NCI-H2107 treated with DMSO at 0.1 percent for 48 hours (cell line): ENCODE data around the gene ACP4.
A peak's percentile ranks its signal among the peaks of the same experiment; 100 is the strongest.
"Not testable (repeated sequence)": the region's sequence is repeated elsewhere in the genome, so short reads cannot be mapped to it uniquely, and the experiment has no call there.

Experiments
- DNase-seq: peaks from one replicate; lab custom pipeline; 2025; ENCODE audit not compliant: unreplicated experiment; lab: John Stamatoyannopoulos, UW

ACP4 gene

DNA sequence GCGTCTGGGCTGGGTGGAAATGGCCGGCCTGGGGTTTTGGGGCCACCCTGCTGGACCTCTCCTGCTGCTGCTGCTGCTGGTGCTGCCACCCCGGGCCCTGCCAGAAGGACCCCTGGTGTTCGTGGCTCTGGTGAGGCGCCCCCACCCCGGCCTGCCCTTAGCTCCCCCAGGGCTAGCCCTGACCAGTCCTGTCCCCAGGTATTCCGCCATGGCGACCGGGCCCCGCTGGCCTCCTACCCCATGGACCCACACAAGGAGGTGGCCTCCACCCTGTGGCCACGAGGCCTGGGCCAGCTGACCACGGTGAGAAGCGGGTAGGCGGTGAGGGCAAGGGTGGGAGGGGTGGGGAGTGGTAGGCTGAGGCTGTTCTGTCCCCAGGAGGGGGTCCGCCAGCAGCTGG is at the start of gene ACP4:
TSS of gene ACP4 (plus strand) at position 20 of the 400 bp plus-strand sequence. CDS start at position 20, 0 bp downstream.
- DNase-seq: no peak

DNA sequence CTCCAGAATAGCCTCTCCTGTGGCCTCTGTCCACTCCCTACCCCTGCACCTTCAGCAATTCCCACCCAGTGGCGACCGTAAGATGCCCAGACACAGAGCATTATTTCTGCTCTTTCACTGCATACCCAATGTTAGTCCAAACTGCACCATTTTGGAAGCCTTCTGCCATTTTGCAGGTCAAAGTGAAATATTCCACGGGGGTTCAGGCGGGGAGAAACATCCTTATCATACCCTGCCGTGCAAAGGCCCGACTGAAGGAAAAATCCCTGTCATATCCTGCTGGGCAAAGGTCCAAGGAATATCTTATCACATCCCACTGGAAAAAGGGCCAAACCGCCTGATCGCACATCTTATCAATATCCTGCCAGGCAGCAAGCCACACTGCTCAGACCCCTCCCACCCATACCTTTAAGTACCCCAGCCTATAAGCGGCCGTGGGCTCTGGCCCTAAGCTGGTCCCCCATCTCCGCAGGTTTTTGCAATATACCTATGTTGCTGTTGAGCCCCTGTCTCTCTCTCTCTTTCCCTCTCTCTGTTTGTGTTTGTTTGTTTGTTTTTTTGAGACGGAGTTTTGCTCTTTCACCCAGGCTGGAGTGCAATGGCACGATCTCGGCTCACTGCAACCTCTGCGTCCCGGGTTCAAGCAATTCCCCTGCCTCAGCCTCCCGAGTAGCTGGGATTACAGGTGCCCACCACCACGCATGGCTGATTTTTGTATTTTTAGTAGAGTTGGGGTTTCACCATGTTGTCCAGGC is 48.9 kb upstream of the ACP4 start:
- DNase-seq: no peak

GRCh38 chr19:50743537-50743936 is 46.7 kb upstream of the ACP4 start:
- no peak for DNase-seq

GRCh38 chr19:50745221-50745620 is 45.0 kb upstream of the ACP4 start:
- no peak for DNase-seq

GRCh38 chr19:50747141-50747540 is 43.1 kb upstream of the ACP4 start:
- not testable (repeated sequence) for DNase-seq

GRCh38 chr19:50749490-50749889 is 40.7 kb upstream of the ACP4 start:
- DNase-seq: no peak

- DNase-seq: peak; percentile 4
Observed at GRCh38 chr19:50750010-50750409, 40.2 kb upstream of the ACP4 start.

GRCh38 chr19:50753879-50754278 is 36.3 kb upstream of the ACP4 start:
- no peak for DNase-seq

DNA sequence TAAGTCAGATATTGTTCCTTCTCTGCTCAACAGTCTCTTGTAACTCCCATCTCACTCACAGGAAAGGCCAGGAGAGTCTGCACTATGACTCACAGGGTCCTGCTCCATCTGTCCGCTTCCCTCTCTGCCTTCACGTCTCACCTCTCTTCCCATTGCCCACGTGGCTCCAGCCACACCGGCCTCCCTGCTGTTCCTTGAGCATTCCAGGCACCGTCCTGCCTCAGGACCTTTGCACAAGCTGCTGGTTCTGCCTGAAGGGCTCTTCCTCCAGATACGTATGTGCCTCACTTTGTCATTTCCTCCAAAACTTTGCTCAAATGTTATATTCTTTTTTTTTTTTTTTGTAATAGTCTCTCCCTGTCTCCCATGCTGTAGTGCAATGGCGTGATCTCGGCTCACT is 34.0 kb upstream of the ACP4 start:
- not testable (repeated sequence) for DNase-seq

- not testable (repeated sequence) for DNase-seq
Observed at GRCh38 chr19:50757624-50758023, 32.6 kb upstream of the ACP4 start.

GRCh38 chr19:50759076-50759475 is 31.1 kb upstream of the ACP4 start:
- DNase-seq: not testable (repeated sequence)

GRCh38 chr19:50759886-50760285 is 30.3 kb upstream of the ACP4 start:
- DNase-seq: no peak

GRCh38 chr19:50761501-50761900 is 28.7 kb upstream of the ACP4 start:
- not testable (repeated sequence) for DNase-seq

- DNase-seq: not testable (repeated sequence)
Observed at GRCh38 chr19:50763521-50763920, 26.7 kb upstream of the ACP4 start.

GRCh38 chr19:50764409-50764808 is 25.8 kb upstream of the ACP4 start:
- DNase-seq: no peak

- DNase-seq: not testable (repeated sequence)
Observed at GRCh38 chr19:50766746-50767145, 23.5 kb upstream of the ACP4 start.

DNA sequence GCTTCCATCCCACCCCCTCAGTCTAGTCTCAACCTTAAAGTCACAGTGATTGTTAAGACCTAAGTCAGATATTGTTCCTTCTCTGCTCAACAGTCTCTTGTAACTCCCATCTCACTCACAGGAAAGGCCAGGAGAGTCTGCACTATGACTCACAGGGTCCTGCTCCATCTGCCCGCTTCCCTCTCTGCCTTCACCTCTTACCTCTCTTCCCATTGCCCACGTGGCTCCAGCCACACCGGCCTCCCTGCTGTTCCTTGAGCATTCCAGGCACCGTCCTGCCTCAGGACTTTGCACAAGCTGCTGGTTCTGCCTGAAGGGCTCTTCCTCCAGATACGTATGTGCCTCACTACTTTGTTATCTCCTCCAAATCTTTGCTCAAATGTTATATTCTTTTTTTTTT is 23.0 kb upstream of the ACP4 start:
- not testable (repeated sequence) for DNase-seq

DNA sequence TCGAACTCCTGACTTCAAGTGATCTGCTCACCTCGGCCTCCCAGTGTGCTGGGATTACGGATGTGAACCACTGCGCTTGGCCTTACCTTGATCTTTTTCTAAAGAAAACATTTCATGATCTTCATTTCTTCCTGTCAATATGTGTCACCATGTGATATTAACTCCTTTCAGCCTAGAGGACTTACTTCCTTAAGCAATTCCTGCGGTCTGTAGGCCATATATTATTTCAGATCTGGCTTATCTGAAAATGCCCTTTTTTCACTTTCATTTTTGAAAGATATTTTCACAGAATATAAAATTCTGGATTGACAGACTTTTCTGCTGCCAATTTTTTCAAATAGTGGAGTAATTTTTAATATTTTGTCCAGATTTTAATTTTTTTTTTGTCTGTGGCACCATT is 21.9 kb upstream of the ACP4 start:
- DNase-seq: no peak

GRCh38 chr19:50770164-50770563 is 20.1 kb upstream of the ACP4 start, which contains the start of gene GPR32:
Gene GPR32 (plus strand): TSS chr19:50770464. CDS start chr19:50770601, 137 bp downstream.
- DNase-seq: not testable (repeated sequence)

DNA sequence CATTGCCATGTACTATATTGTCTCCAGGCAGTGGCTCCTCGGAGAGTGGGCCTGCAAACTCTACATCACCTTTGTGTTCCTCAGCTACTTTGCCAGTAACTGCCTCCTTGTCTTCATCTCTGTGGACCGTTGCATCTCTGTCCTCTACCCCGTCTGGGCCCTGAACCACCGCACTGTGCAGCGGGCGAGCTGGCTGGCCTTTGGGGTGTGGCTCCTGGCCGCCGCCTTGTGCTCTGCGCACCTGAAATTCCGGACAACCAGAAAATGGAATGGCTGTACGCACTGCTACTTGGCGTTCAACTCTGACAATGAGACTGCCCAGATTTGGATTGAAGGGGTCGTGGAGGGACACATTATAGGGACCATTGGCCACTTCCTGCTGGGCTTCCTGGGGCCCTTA is 19.3 kb upstream of the ACP4 start:
- DNase-seq: no peak

- no peak for DNase-seq
Observed at GRCh38 chr19:50772476-50772875, 17.7 kb upstream of the ACP4 start.

DNA sequence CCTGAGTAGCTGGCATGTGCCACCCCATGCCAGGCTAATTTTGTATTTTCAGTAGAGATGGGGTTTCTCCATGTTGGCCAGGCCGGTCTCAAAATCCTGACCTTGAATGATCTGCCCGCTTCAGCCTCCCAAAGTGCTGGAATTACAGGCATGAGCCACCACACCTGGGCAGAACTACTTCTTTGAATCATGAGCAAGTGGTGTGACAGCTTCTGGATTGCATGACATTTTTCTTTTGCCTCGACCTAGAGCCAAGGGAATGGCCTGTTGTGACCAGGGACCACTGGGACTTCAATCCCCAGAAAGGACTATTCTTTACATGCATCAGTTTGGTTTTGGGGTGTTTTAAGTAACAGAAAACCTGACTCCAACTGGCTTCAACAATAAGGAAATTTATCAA is 17.3 kb upstream of the ACP4 start:
- DNase-seq: not testable (repeated sequence)

DNA sequence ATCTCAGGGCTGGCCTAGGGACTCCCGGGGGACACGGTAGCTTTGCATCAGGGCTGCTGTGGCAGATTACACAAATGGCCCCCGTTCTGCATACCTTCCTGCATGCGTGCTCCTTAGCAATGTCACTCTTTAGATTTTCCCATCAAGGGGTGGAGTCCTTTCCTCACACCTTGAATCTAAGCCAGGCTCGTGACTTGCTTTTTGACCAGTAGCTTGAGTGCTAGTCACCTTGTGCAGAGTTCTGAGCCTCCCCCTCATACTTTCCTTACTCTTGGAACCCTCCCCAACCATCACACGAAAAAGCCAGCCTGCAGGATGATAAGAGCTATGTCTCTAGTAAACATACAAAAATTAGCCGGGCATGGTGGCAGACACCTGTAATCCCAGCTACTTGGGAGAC is 16.8 kb upstream of the ACP4 start:
- DNase-seq: not testable (repeated sequence)
